Spleen (tissue), 11 donors: ENCODE results near the gene AP3B1. TPM values are rescaled to one million over a fixed set of nuclear protein-coding genes. Genes with fewer than 3 reads are reported as not detected.
"Not testable (repeated sequence)": the region's sequence is repeated elsewhere in the genome, so short reads cannot be mapped to it uniquely, and the experiment has no call there.

ENCODE experiments used
- DNase-seq: peaks from one replicate; pipeline ENCODE4 v3.0.0-alpha.2; 2020
- H3K27ac ChIP-seq, 8 donors: fragments of 200-600 bp; sonication (generic) in 7 of 8; 1 replicate in 4 of 8; 2 replicates in 4 of 8; pipeline versions ENCODE4 v1.5.0 to v1.8.0; 2016 to 2021; ENCODE audit warnings: inconsistent platforms in 4 of 8, mild to moderate bottlenecking in 4 of 8, moderate library complexity in 1 of 8
- H3K27me3 ChIP-seq, 7 donors: fragments of 200-600 bp; sonication (generic) in 6 of 7; replicated peaks in 1 of 7; 1 replicate in 4 of 7; 2 replicates in 3 of 7; pipeline versions ENCODE4 v1.5.0 to v1.8.0; 2016 to 2021; ENCODE audit warnings: inconsistent platforms in 3 of 7, mild to moderate bottlenecking in 1 of 7
- H3K36me3 ChIP-seq, 6 donors: fragments of 200-600 bp; sonication (generic) in 5 of 6; 1 replicate in 4 of 6; 2 replicates in 2 of 6; pipeline versions ENCODE4 v1.5.0 to v1.8.0; 2016 to 2021; ENCODE audit warnings: inconsistent platforms in 2 of 6
- H3K4me1 ChIP-seq, 6 donors: fragments of 200-600 bp; sonication (generic) in 5 of 6; 1 replicate in 3 of 6; 2 replicates in 3 of 6; pipeline versions ENCODE4 v1.5.0 to v1.8.0; 2016 to 2021; ENCODE audit warnings: inconsistent platforms in 3 of 6
- H3K4me3 ChIP-seq, 8 donors: fragments of 200-600 bp; sonication (generic) in 7 of 8; 1 replicate in 4 of 8; 2 replicates in 4 of 8; pipeline versions ENCODE4 v1.5.0 to v1.8.0; 2016 to 2021; ENCODE audit warnings: inconsistent platforms in 4 of 8, mild to moderate bottlenecking in 4 of 8, moderate library complexity in 2 of 8
- H3K9me3 ChIP-seq, 8 donors: fragments of 200-600 bp; sonication (generic) in 7 of 8; 1 replicate in 4 of 8; 2 replicates in 4 of 8; pipeline versions ENCODE4 v1.5.0 to v1.8.0; 2016 to 2021; ENCODE audit warnings: inconsistent platforms in 4 of 8
- POLR2A ChIP-seq, 3 donors: fragments of 450-650 bp; IDR thresholded peaks; one replicate each; pipeline ENCODE4 v1.5.1; 2017; ENCODE audit warnings: antibody characterized with exemption in 3 of 3, mild to moderate bottlenecking in 1 of 3
- POLR2AphosphoS5 ChIP-seq, 3 donors: sonication (generic); formaldehyde crosslinking; IDR thresholded peaks; one replicate each; pipeline ENCODE4 v1.5.1; 2017; ENCODE audit warnings: antibody characterized with exemption in 3 of 3
- WGBS, 5 donors: extraction: QIAGEN DNeasy Blood & Tissue Kit in 3 of 5; methylation state at CpG; one replicate each; pipeline versions ENCODE4 v1.1.5 to v1.1.7; 2013 to 2018; 5-methylcytosine and 5-hydroxymethylcytosine counted together
- intact Hi-C: fragments of 100-400 bp; cut with DNase I; formaldehyde crosslinking; loops from one replicate; pipeline ENCODE4 v1.15.0; 2023; ENCODE audit warnings: low total_unique reads
- polyA plus RNA-seq, 3 donors: library from polyadenylated mRNA; stranded (reverse); fragments of 200-250 nt; gene quantifications; one replicate each; pipeline ENCODE4 v1.2.1, GENCODE V29; 2013
- total RNA-seq, 7 donors: library from RNA; depleted of rRNA in 3 of 7; stranded (reverse); fragments of >200 nt in 3 of 7; fragmentation: NEBNext Ultra II Directional in 4 of 7; extraction: Animal tissue kit (Norgen Biotek cat#: 25700) in 4 of 7; gene quantifications; one replicate each; pipeline versions ENCODE4 v1.1.0 to v1.2.1, GENCODE V29; 2016 to 2021
- TF ChIP-seq, protein P1 (sequence below), 11 experiments: fragments of 200-600 bp in 7 of 11; fragments of 450-650 bp in 4 of 11; sonication (generic) in 4 of 11; IDR thresholded peaks in 8 of 11; conservative IDR thresholded peaks in 3 of 11; 1 replicate in 7 of 11; 2 replicates in 4 of 11; pipeline versions ENCODE4 v1.4.0 to v1.8.0; 2016 to 2021; ENCODE audit warnings: antibody characterized with exemption in 11 of 11, inconsistent platforms in 4 of 11, mild to moderate bottlenecking in 1 of 11
- donor health status: healthy with polysubstance abuse.
- donor health status: DM: no; HTN: no; CAD: no; lungs with moderate emphysema.
- donor health status: DM: no; HTN: no; CAD: no.
- donor health status: Bipolar disorder and iron deficiency.
- donor health status: healthy.
- donor health status: DM: no; HTN: no; CAD: no.
- donor health status: DM: yes; HTN: yes; CAD: no.

Gene AP3B1
- total and polyA plus RNA-seq, 10 donors: 27.9 to 76.2 (median 48.2) TPM

DNA sequence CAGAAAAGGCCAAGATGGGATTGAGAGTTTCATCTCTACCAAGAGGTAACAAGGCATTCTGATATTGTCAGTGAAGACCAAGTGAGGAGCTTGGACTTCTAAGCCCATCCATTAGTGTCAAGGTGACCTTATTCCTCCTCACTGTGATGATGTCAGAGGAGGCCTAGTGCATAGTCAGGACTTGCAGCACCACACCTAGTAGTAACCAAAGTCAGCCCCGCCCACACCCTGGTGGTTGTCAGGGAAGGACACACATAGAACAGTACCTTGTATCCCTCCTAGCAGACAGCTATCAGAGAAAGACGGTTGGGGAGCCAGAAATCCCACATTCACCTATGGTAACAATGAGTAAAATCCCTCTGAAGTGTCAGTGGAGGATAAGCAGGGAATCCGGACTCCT, 111.7 kb downstream of the AP3B1 start:
- H3K4me3 ChIP-seq: no peak overlapping the region
- no peaks in the 10 kb centered on the region for H3K4me1 ChIP-seq
- DNase-seq: no peak
- H3K36me3 ChIP-seq: peaks cover 0 to 48% (median 10%) of the 10 kb centered on the region in 6 donors
- H3K27me3 ChIP-seq: no peaks in the 10 kb centered on the region
- H3K9me3 ChIP-seq: peaks cover 0 to 4% (median 2%) of the 10 kb centered on the region in 8 donors
- no peak for TF ChIP-seq POLR2A (IDR thresholded peaks at IDR 0.05)
- no peak for TF ChIP-seq POLR2AphosphoS5 (IDR thresholded peaks at IDR 0.05)
- TF ChIP-seq, protein P1, sequence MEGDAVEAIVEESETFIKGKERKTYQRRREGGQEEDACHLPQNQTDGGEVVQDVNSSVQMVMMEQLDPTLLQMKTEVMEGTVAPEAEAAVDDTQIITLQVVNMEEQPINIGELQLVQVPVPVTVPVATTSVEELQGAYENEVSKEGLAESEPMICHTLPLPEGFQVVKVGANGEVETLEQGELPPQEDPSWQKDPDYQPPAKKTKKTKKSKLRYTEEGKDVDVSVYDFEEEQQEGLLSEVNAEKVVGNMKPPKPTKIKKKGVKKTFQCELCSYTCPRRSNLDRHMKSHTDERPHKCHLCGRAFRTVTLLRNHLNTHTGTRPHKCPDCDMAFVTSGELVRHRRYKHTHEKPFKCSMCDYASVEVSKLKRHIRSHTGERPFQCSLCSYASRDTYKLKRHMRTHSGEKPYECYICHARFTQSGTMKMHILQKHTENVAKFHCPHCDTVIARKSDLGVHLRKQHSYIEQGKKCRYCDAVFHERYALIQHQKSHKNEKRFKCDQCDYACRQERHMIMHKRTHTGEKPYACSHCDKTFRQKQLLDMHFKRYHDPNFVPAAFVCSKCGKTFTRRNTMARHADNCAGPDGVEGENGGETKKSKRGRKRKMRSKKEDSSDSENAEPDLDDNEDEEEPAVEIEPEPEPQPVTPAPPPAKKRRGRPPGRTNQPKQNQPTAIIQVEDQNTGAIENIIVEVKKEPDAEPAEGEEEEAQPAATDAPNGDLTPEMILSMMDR (IDR thresholded peaks at IDR 0.05 in 8 of 11, conservative IDR thresholded peaks at IDR 0.05 in 3 of 11): no peak
- WGBS, 5 donors: 82 to 97% (median 97%) methylated on average over 3 of the region's 3 CpGs
- no peak overlapping the region for H3K27ac ChIP-seq
- intact Hi-C loops: no loop called here

DNA sequence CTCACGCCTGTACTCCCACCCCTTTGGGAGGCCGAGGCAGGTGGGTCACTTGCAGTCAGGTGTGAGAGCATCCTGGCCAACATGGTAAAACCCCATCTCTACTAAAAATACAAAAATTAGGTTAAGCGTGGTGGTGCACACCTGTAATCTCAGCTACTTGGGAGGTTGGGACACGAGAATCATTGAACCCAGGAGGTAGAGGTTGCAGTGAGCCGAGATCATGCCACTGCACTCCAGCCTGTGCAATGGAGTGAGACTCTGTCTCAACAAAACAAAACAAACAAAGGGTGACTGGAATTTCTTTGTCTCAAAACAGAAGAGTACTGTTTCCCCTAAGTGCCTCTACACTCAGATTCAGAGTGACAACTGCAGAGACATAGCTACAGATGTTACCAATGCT, 116.1 kb downstream of the AP3B1 start:
- H3K9me3 ChIP-seq: no peaks in the 10 kb centered on the region
- 92 to 97% (median 96%) methylated on average over 5 of the region's 5 CpGs for WGBS, 5 donors
- no peaks in the 10 kb centered on the region for H3K27me3 ChIP-seq
- DNase-seq: no peak
- H3K4me3 ChIP-seq: no peak overlapping the region
- no peak overlapping the region for H3K27ac ChIP-seq
- H3K36me3 ChIP-seq: peaks cover 0 to 93% (median 32%) of the 10 kb centered on the region in 6 donors
- TF ChIP-seq POLR2A (IDR thresholded peaks at IDR 0.05) (no peak), POLR2AphosphoS5 (IDR thresholded peaks at IDR 0.05) (no peak)
- TF ChIP-seq, protein P1 (IDR thresholded peaks at IDR 0.05 in 8 of 11, conservative IDR thresholded peaks at IDR 0.05 in 3 of 11): no peak
- intact Hi-C loops: no loop called here
- H3K4me1 ChIP-seq: no peaks in the 10 kb centered on the region

- H3K4me1 ChIP-seq, intact Hi-C loops, H3K4me3 ChIP-seq, DNase-seq, H3K27me3 ChIP-seq, H3K27ac ChIP-seq: not testable (repeated sequence)
- Histone ChIP-seq H3K9me3 (peaks cover 0 to 24% (median 12%) of the 10 kb centered on the region in 8 donors), H3K36me3 (peaks cover 0 to 62% (median 21%) of the 10 kb centered on the region in 6 donors)
- 96 to 100% (median 96%) methylated on average over 1 of the region's 1 CpG for WGBS, 5 donors
Observed at GRCh38 chr5:78170335-78170734, 124.2 kb downstream of the AP3B1 start.

DNA sequence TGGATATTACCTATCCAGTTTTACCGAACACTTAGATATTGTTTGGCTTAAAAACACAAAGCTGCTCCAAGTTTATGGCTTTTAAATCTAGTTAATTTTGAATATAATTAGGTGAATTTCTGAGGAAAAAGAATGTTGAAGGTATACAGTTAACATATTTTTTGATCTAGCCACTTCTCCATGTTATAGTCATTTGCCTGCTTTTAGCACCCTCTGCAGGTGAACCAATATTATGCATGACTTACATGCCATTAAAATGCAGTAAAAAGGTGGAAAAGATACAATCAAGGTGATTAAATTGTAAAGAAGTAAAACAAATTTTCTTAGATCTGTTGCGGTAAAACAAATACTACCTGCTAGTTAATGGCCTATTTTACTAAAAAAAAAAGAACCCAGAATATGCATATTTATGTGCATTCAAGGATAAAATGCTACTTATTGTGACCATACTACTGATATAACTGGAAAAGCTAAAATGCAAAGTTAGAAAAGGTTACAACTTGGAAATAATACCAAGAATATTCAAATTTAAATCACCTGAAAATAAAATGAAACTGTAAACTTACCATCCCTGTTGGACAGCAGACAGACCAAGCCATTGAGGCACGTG, 132.1 kb downstream of the AP3B1 start:
- no peak for TF ChIP-seq POLR2A (IDR thresholded peaks at IDR 0.05)
- TF ChIP-seq, protein P1 (IDR thresholded peaks at IDR 0.05 in 8 of 11, conservative IDR thresholded peaks at IDR 0.05 in 3 of 11): peak in 10 of 11 experiments; percentile 18 to 57 (median 42)

More for the DNA sequence above, 132.1 kb downstream of the AP3B1 start:
- Histone ChIP-seq H3K36me3 (peaks cover 0 to 81% (median 10%) of the 10 kb centered on the region in 6 donors), H3K4me1 (no peaks in the 10 kb centered on the region), H3K4me3 (no peak overlapping the region), H3K27me3 (no peaks in the 10 kb centered on the region), H3K9me3 (peaks cover 0 to 3% (median 0%) of the 10 kb centered on the region in 8 donors), H3K27ac (no peak overlapping the region)
- 96 to 98% (median 98%) methylated on average over 3 of the region's 3 CpGs for WGBS, 5 donors
- no peak for DNase-seq
- intact Hi-C loops: no loop called here
